ENCODE data around the gene ACSS1. TPM values are rescaled to one million over a fixed set of nuclear protein-coding genes. Genes with fewer than 3 reads are reported as not detected.

Gene ACSS1
- total and polyA plus RNA-seq, 8 donors, result 26.6 to 44.3 (median 42.3) TPM

GRCh38 chr20:25025091-25025861 lies 32.7 kb downstream of the ACSS1 start:
- ATAC-seq, result no peak
- Histone ChIP-seq H3K27ac (no peak overlapping the region), H3K27me3 (no peaks in the 10 kb centered on the region), H3K9me3 (no peaks in the 10 kb centered on the region), H3K36me3 (peaks cover 0 to 19% of the 10 kb centered on the region in 2 donors), H3K4me1 (peaks cover 0 to 9% of the 10 kb centered on the region in 2 donors), H3K4me3 (no peak overlapping the region)
- intact Hi-C loops (cut with DNase I), result no loop called here
- no peak for TF ChIP-seq CTCF (IDR thresholded peaks at IDR 0.05)
- DNase-seq, result peak in 2 of 4 donors; percentile 19 to 33

GRCh38 chr20:25024171-25024570 lies 33.8 kb downstream of the ACSS1 start:
- no peak for ATAC-seq
- H3K4me1 ChIP-seq, result peaks cover 0 to 9% of the 10 kb centered on the region in 2 donors
- intact Hi-C loops (cut with DNase I), result no loop called here
- H3K36me3 ChIP-seq, result peaks cover 0 to 24% of the 10 kb centered on the region in 2 donors
- peak in 2 of 4 donors; percentile 15 to 39 for DNase-seq
- TF ChIP-seq CTCF (IDR thresholded peaks at IDR 0.05), result no peak
- no peaks in the 10 kb centered on the region for H3K27me3 ChIP-seq
- no peak overlapping the region for H3K4me3 ChIP-seq
- H3K9me3 ChIP-seq, result no peaks in the 10 kb centered on the region
- no peak overlapping the region for H3K27ac ChIP-seq

- Histone ChIP-seq H3K4me1 (peaks cover 0 to 9% of the 10 kb centered on the region in 2 donors), H3K27ac (no peak overlapping the region), H3K4me3 (no peak overlapping the region), H3K9me3 (no peaks in the 10 kb centered on the region), H3K36me3 (peaks cover 0 to 29% of the 10 kb centered on the region in 2 donors), H3K27me3 (no peaks in the 10 kb centered on the region)
- ATAC-seq, result no peak
- DNase-seq, result peak in 2 of 4 donors; percentile 4 to 42
- intact Hi-C loops (cut with DNase I), result no loop called here
- no peak for TF ChIP-seq CTCF (IDR thresholded peaks at IDR 0.05)
These were observed 34.6 kb downstream of the ACSS1 start for GRCh38 chr20:25023356-25023755.

- intact Hi-C loops (cut with DNase I), result no loop called here
- Histone ChIP-seq H3K4me1 (peaks cover 0 to 9% of the 10 kb centered on the region in 2 donors), H3K27me3 (no peaks in the 10 kb centered on the region), H3K36me3 (peaks cover 0 to 29% of the 10 kb centered on the region in 2 donors), H3K9me3 (no peaks in the 10 kb centered on the region), H3K27ac (no peak overlapping the region), H3K4me3 (no peak overlapping the region)
- peak in 3 of 4 donors; percentile 36 to 91 (median 71) for DNase-seq
- ATAC-seq, result peak; percentile 85
- no peak for TF ChIP-seq CTCF (IDR thresholded peaks at IDR 0.05)
These were observed 35.3 kb downstream of the ACSS1 start for GRCh38 chr20:25022680-25023079.

GRCh38 chr20:25021336-25021735 lies 36.6 kb downstream of the ACSS1 start:
- Histone ChIP-seq H3K4me3 (no peak overlapping the region), H3K27ac (no peak overlapping the region), H3K27me3 (no peaks in the 10 kb centered on the region), H3K4me1 (peaks cover 0 to 14% of the 10 kb centered on the region in 2 donors), H3K36me3 (peaks cover 0 to 38% of the 10 kb centered on the region in 2 donors), H3K9me3 (no peaks in the 10 kb centered on the region)
- ATAC-seq (no peak), DNase-seq (no peak)
- intact Hi-C loops (cut with DNase I), result no loop called here
- no peak for TF ChIP-seq CTCF (IDR thresholded peaks at IDR 0.05)
